ENCODE data around the gene OR5T1. TPM values are rescaled to one million over a fixed set of nuclear protein-coding genes. Genes with fewer than 3 reads are reported as not detected.

Gene OR5T1
- not detected for polyA plus RNA-seq (2013, experiment 1 of 2; ENCODE audit: insufficient read length)
- polyA plus RNA-seq (2013, experiment 2 of 2; ENCODE audit: insufficient read length): not detected

- no peak for DNase-seq
Measured at GRCh38 chr11:56273854-56274253, at the start of gene OR5T1. Gene OR5T1 (plus strand): TSS chr11:56274154. CDS start chr11:56275639, 1,485 bp downstream.

- DNase-seq: no peak
Measured at GRCh38 chr11:56234155-56234554, 39.8 kb upstream of the OR5T1 start, which contains the start of gene OR5T2. Gene OR5T2 (minus strand): TSS chr11:56234255. CDS start chr11:56233062, 1,193 bp downstream.

DNA sequence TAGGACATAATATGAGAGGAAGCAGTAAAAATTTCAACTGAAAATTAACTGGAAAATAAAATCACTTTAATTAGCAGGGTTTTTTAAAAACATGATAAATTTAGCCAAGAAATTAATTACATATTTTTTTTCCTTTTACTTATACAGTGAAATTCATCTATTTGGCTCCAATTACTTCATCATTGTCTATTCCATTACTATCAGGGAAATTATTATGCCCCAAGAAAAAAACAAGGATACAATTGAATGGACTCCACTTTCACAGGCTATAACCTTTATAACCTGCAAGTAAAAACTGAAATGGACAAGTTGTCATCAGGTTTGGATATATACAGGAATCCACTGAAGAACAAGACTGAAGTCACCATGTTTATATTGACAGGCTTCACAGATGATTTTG lies 22.0 kb upstream of the OR5T1 start, which contains the start of gene OR5T3:
Gene OR5T3, plus strand, starts transcription at position 301 of the 400 bp plus-strand sequence. Its CDS starts 0 bp downstream, at position 301.
- DNase-seq: no peak

DNA sequence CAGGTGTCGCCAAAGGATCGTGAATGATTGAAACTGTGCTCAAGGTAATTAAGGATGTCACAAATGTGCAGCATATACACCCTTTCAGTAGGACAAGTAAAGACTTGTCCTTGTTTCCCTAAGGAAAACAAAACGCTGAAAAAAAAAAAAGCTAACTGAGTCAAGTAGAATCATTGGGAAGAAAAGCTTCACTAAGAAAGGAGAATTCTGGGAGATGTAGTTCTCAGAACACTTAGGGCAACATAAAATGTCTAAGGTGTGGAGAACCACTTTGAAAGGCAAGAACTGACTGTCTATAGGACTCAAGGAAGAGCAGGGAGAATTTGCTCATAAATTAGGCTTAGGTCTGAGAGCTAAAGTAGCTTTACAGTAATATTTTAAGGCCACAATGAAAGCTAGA lies 2.9 kb upstream of the OR5T1 start:
- no peak for DNase-seq

DNA sequence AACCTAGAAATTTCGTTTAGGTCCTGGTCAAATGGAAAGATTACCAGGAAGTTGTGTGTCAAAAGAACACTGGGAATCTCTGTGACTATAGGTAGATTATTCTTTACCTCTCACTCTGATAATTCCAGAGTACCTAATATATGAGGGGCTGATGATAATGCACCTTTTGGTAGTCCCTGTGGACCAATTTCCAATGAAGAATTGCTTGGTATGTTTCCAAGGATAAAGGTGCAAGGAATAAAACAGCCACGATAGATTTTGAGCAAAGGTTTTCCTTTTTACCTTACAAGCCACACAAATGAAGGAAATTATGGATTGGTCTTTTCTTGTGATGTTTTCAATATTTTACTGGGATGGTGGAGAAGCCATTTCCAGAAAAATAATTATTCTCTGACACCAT lies 18.2 kb downstream of the OR5T1 start, which contains the start of gene OR8H1:
Gene OR8H1, minus strand, starts transcription at position 101 of the 400 bp plus-strand sequence. CDS start 1,192 bp downstream, outside the sequence.
- no peak for DNase-seq

DNA sequence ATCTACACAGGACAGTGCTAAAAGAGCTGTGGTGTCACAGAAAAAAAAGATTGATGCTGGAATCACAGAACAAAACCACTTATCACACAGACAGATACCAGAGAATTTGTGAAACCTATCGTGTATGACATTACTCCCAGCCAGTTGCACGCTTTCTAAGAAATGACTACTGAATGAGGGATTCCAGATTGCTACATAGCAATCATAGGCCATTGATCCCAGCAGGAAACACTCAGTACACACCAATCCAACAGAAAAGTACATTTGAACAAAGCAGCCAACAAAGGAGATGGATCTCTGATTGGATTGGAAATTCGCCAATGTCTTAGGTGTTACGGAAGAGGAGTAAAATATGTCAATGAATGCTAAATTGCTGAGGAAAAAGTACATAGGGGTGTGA lies 22.9 kb downstream of the OR5T1 start:
- no peak for DNase-seq

DNA sequence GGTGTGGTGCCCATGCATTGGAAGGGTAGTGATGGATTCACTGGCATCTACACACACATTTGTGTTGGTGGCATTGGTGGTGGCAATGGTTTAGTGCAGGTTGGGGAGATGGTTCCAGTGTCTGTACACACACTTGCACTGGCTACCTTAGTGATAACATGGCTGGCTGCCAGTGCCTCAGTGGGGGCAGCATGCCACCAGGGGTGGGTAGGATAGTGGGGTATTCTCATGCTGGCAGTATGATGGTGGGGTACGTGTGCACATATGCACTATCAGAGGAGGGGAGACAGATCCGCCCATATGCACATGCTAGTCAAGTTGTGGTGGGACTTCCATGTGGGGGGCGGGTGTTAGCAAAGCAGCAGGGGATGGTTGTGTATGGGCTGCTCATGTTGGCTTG lies 33.9 kb downstream of the OR5T1 start:
- no peak for DNase-seq

DNA sequence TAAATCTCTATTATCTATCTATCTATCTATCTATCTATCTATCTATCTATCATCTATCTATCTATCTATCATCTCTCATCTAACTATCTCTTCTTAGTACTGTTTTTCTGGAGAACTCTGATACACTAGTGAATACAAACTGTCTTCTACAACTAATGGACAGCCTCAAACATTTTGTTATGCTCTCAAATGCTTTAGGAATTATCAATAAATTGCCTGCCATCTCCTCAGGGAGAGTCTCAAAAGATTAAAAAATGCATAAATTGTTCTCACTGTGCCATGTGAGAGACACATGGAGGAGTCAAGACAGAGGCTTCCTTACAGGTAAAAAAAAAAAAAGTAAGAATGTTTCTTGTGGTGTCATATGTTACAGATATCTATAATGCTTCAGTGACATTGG lies 40.9 kb downstream of the OR5T1 start, which contains the start of gene OR8K3:
Gene OR8K3, plus strand, starts transcription at position 301 of the 400 bp plus-strand sequence. CDS start 3,163 bp downstream, outside the sequence.
- DNase-seq: no peak

All from fibroblast of skin of scalp (primary cell).